HG02759 (cell line): Measurements from ENCODE around the gene BRPF1.

Experiments used
- ATAC-seq: cut with Tn5 transposase; IDR thresholded peaks from one replicate; pipeline ENCODE4 v1.9.1; 2021; ENCODE audit warnings: mild to moderate bottlenecking, moderate library complexity; ENCODE audit not compliant: unreplicated experiment

The BRPF1 gene

DNA sequence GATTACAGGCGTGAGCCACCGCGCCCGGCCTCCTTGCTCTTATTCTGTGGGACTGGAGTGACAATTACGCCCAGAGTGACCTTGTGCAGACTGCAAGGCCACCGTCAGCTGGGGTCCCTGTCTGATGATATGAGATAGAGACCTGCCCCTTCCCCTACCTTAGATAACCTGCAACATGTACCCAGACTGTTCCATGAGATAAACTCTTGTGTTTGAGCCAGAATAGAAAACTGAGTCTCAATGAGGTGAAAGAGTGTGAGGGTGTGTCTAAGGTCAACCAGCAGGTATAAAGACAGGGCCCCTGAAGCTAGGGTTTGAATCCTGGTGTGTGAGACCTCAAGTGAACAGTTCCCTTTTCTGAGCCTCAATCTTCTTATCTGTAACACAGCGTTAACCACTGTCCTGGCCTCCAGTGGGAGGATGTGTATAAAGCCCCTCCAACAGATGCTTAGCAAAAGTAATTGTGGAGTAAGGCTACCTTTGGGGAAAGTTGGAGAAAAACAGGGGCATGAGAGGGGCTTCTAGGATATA, 54.7 kb downstream of the BRPF1 start:
- ATAC-seq: no peak

DNA sequence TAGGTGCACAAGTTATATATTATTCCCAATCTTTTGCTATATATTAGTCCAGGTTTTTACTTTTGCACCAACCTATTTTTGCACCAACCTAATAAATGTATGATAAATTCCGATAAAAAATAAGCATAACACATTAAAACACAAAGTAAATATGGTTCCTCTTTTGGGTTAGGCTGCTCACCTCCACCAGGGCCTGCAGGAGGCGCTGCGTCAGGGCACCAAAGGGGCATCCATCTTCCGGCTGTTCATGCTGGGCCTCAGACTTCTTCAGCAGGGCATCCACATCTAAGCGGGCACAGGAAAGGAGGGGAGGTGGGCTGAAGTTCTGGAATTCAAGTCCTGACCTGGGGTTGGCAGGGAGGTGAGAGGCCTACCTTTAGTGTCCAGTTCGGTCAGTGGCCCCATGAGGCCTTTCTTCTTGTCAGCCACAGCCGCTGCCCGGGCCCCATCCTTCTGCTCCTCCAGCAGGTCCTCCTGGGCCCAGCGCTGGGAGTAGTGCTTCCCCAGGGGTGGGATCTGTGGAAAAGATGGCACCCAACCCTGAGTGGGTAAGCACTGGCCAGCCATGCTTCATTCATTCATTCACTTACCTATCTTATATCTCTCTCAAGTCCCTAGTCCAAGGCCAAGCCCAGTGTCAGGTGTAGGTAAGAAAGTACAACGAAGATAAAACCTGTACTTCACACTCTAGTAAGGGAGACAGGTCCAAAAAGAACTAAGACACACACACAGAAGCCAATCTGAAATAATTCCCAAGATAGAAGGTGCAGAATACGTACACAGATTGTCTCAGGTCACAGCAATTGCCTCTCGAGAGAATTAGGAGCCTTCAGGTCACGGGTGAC, 55.5 kb downstream of the BRPF1 start:
- no peak for ATAC-seq

DNA sequence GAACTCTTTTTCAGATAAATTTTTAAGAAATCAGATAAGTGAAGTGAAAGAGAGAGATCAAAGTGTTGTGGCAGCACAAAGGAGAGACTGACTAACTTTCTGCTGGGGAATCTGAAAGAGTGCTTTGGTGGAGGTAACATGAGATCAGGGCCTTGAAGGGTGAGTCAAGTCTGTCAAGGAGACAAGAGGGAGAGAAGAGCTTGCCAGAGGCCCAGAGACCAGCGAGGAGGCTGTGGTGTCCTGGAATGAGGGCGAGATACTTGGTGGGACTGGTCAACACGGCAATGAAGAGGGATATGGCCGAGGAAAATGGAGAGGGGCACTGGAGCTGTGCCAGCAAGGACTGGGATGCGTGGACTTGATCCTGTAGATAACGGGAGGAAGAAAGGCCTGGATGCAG, 56.2 kb downstream of the BRPF1 start:
- ATAC-seq: no peak

DNA sequence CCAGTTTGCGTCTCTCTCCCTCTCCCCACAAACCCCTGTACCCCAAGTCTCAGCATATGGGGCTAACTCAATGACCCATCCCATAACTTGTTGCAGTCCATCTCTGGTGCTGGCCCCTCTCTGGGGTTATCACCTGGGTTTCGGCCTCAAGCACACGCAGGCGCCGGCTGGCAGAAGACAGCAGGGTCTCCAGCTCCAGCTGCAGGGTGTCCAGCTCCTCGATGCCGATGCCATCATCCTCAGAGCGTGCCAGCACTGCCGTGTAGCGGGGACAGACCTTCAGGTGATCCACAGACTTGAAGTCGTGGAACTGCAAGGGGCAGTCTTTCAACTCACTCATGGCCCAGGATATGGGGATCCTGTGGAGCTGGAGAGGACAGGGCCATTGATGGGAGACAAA, 59.6 kb downstream of the BRPF1 start:
- ATAC-seq: no peak

DNA sequence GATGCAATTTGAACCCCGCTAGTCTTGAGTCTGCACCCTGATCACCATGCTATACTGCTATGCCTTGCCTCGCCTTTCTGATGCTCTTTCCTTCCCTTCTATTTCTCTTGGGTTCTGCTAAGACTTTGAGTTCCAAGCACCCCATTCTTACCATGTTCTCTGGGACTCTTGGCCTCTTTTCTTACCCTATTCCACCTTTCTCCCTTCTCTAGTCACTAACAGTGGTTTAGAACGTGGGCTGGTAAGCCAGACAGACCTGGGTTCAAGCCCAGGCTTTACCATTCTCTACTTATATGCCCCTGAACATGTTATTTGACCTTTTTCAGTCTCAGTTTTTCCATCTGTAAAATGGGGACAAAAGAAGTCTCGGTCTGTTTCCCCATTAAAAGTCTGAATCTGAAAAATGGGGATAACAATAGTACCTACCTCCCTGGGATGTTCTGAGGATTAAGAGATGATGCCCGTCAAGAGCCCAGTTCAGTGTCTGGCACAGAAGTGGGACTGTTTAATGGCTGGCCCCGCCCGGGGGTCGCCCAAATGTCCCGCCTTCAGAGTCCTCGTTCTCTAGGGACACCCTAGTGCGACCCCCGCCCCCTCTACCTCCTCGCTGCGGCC, 60.4 kb downstream of the BRPF1 start:
- no peak for ATAC-seq

DNA sequence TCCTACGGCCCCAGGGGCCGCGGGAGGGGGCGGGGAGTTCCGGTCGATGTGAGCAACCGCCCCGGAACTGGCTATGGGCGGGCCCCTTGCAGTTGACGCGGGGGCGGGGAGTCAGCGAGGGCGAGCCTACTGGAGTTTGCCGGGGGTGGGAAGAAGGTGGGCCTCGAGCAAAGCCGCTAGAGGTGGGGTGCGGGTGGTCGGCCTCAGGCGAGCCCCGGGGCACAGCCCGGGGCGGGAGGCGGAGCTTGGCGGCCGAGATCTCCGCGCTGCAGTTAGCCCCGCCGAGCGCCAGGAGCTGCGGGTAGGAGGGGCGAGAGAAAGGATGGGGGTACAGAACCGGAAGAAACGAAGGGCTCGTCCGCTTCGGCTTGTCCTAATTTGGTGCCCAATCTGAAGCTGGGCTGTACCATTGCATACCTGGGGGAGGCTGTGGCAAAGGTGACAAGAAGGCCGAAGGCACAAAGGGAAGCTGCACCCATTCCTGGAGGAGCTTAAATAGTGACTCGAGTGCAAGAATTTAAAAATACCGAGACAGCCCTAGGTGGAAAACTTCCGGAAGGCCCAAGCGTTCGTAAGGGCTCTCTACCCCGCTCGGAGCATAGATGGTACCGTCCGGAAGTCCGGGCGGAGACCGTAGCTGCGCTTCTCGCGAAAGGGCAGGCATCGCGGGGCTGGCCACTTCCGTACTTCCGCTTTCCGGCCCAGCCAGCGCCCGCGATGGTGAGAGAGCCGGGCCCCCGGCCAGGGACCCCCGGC, 61.0 kb downstream of the BRPF1 start, which contains the start of the genes ARPC4 and TADA3:
TSS of gene ARPC4 (plus strand) at position 678 of the 756 bp plus-strand sequence. CDS start at position 718, 40 bp downstream.
TSS of gene TADA3 (minus strand) at position 69 of the 756 bp plus-strand sequence. CDS start 1,007 bp downstream, outside the sequence.
- peak; percentile 80 for ATAC-seq

DNA sequence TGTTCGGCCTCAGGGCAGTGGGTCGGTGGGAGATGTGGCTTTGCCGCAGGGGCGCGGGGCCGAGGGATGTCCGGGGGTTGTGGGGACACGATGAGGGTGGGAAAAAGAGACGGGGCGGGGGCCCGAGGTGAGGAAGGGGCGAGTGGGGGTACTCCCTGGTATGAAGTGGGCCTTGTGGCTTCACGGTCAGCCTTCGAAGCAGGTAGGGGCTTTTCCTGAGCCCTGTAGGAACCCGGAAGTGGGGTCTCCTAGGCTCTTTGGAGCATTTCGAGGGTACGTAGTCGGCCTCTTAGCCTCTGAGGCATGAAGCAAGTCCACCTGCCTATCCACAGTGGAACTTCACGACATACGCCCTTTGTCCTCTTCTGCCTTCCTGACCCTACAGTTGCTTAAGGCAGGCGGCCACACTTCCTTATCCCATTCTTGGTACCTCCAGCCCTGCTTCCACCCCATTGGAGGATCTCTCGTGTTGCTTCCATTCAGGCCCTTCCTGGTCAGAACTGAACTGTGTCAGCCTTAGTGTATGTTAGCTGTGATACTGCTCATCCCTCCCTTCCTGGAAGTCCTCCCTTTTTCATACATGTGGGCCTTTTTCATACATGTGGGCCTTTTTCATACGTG, 61.7 kb downstream of the BRPF1 start:
- no peak for ATAC-seq

DNA sequence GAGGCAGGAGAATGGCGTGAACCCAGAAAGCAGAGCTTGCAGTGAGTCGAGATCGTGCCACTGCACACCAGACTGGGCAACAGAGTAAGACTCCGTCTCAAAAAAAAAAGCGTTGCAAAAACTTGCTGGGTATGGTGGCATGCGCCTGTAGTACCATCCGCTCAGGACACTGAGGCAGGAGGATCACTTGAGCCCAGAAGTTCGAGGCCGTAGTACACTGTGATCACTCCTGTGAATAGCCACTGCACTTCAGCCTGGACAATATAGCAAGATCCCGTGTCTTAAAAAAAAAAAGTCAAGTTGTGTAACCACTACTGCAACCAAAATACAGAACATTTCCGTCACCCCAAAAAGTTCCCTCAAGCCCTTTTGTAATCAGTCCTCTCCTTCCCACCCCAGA, 62.9 kb downstream of the BRPF1 start:
- ATAC-seq: no peak

DNA sequence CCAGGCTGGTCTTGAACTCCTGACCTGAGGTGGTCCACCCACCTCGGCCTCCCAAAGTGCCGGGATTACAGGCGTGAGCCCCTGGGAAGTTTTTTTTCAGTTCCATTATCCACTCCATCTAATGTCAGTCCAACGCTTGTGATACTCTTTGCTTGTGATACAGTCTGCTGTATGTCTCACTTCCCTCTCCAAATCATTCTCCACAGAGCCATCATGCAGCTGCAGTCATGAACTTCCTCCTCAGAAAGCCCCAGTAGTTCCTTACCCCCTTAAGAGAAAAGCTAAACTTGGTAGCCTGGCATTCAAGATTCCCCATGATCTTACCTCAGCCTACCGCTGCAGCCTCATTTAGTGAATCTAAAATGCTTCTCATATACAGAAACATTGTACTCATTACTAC, 63.7 kb downstream of the BRPF1 start:
- no peak for ATAC-seq

DNA sequence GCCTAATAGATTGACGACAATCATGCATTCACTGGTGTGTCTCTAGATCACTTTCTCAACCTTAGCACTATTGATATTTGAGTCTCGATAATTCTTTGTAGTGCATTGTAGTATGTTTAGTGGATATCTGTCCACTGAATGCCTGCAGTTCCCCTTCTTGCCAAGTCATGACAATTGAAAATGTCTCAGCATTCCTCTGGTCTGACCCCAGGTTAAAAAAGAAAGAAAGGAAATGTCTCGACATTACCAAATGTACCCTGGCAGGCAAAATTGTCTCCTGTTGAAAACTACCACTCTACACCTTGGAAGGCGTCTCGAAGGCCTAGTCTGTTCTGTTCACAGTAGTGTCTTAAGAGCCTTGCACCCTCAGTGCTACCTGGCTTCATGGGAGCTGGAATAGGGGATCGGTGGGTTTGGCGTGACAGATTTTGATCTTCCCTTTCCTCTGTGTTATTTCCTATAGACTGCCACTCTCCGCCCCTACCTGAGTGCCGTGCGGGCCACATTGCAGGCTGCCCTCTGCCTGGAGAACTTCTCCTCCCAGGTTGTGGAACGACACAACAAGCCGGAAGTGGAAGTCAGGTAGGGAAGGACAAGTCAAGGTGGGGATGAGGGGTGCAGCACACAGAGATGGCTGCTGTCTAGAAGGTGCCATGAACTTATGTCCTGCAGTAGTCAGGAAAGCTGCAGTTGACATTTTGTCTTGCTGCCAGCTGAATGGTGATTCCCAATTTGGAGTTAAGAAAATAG, 65.8 kb downstream of the BRPF1 start:
- ATAC-seq: no peak
